Heart left ventricle (tissue), 16 donors: ENCODE data around the gene STRADA. TPM values are rescaled to one million over a fixed set of nuclear protein-coding genes. Genes with fewer than 3 reads are reported as not detected.

Source experiments
- ATAC-seq, 4 donors: fragments of 200-7000 bp; cut with Tn5 transposase; one replicate each; pipeline ENCODE4 v1.9.1; 2020 to 2022; ENCODE audit warnings: moderate library complexity in 4 of 4, mild to moderate bottlenecking in 3 of 4, moderate number of reproducible peaks in 1 of 4
- DNase-seq, 5 donors: peaks; one replicate each; pipeline ENCODE4 v3.0.0-alpha.2; 2020
- H3K27ac ChIP-seq, 12 donors: fragments of 200-600 bp; sonication (generic) in 4 of 12; one replicate each; pipeline versions ENCODE4 v1.5.0 to v1.8.0; 2016 to 2022; ENCODE audit warnings: mild to moderate bottlenecking in 2 of 12
- H3K27me3 ChIP-seq, 9 donors: fragments of 200-600 bp; sonication (generic) in 2 of 9; one replicate each; pipeline versions ENCODE4 v1.5.1 to v1.8.0; 2016 to 2022; ENCODE audit warnings: mild to moderate bottlenecking in 3 of 9
- H3K36me3 ChIP-seq, 9 donors: fragments of 200-600 bp; sonication (generic) in 2 of 9; one replicate each; pipeline versions ENCODE4 v1.5.0 to v1.8.0; 2018 to 2022; ENCODE audit warnings: mild to moderate bottlenecking in 2 of 9
- H3K4me1 ChIP-seq, 12 donors: fragments of 200-600 bp; sonication (generic) in 4 of 12; one replicate each; pipeline versions ENCODE4 v1.5.0 to v1.8.0; 2016 to 2022; ENCODE audit warnings: mild to moderate bottlenecking in 3 of 12
- H3K4me3 ChIP-seq, 12 donors: fragments of 200-600 bp; sonication (generic) in 4 of 12; one replicate each; pipeline versions ENCODE4 v1.5.0 to v1.8.0; 2017 to 2022; ENCODE audit warnings: mild to moderate bottlenecking in 9 of 12, moderate library complexity in 4 of 12
- H3K9me3 ChIP-seq, 12 donors: fragments of 200-600 bp; sonication (generic) in 4 of 12; one replicate each; pipeline versions ENCODE4 v1.5.0 to v1.8.0; 2016 to 2022; ENCODE audit warnings: mild to moderate bottlenecking in 1 of 12
- POLR2A ChIP-seq, 2 donors: fragments of 450-650 bp; IDR thresholded peaks; one replicate each; pipeline ENCODE4 v1.6.1; 2017; ENCODE audit warnings: antibody characterized with exemption in 2 of 2, mild to moderate bottlenecking in 2 of 2, moderate library complexity in 2 of 2
- WGBS, 4 donors: extraction: QIAGEN DNeasy Blood & Tissue Kit in 2 of 4; methylation state at CpG; one replicate each; pipeline versions ENCODE4 v1.1.5 to v1.1.7; 2013 to 2018; 5-methylcytosine and 5-hydroxymethylcytosine counted together
- intact Hi-C, 10 donors: fragments of 100-400 bp; cut with DNase I; formaldehyde crosslinking; loops; one replicate each; pipeline versions ENCODE4 v1.11.1 to v1.14.2; 2022
- polyA plus RNA-seq, 2 donors: library from polyadenylated mRNA; stranded (reverse); fragments of 200-250 nt; gene quantifications; one replicate each; pipeline ENCODE4 v1.2.3, GENCODE V29; 2013
- total RNA-seq, 9 donors: library from RNA; depleted of rRNA in 2 of 9; stranded (reverse); fragments of >200 nt in 2 of 9; fragmentation: NEBNext Ultra II Directional in 3 of 9; extraction: Animal tissue kit (Norgen Biotek cat#: 25700) in 3 of 9; gene quantifications; one replicate each; pipeline versions ENCODE4 v1.1.0 to v1.2.4, GENCODE V29; 2016 to 2023
- TF ChIP-seq, protein P1 (sequence below), 12 donors: fragments of 200-600 bp; sonication (generic) in 4 of 12; IDR thresholded peaks; one replicate each; pipeline versions ENCODE4 v1.5.0 to v1.8.0; 2018 to 2022; ENCODE audit warnings: antibody characterized with exemption in 12 of 12, mild to moderate bottlenecking in 5 of 12
- donor health status: ischemic (EF 13 %, LVEDD 7.1; RV severe dilation, severe dysfunction).
- donor health status: healthy with polysubstance abuse.
- donor health status: DM: no; HTN: yes; CAD: no.
- donor health status: DM: no; HTN: no; CAD: no.
- donor health status: ischemic (EF 25% LVEDD 6.9; RV normal size, moderate dysfunction).
- donor health status: ischemic (EF 25% LVEDD 5.7; RV mildly dilated, moderate dysfunction).
- donor health status: healthy.
- donor health status: DM: yes; HTN: yes; CAD: no.
- donor health status: ischemic (EF 35%, LVEDD 5.7; RV mildly dilated, moderate dysfunction).
- donor health status: nonischemic (EF 11% LVEDD 7.7; RV severe dilation, severe dysfunction).
- donor health status: DM: yes; HTN: yes; CAD: no.
- donor health status: PGD.
- donor health status: ischemic (EF 29% LVEDD 5.4; RV normal size, mild dysfunction).
- donor health status: nonischemic (EF 23%, LVEDD 6.1; RV moderate dilation, normal function).

The STRADA gene
- total and polyA plus RNA-seq, 11 donors = 10.2 to 26.1 (median 15.4) TPM

DNA sequence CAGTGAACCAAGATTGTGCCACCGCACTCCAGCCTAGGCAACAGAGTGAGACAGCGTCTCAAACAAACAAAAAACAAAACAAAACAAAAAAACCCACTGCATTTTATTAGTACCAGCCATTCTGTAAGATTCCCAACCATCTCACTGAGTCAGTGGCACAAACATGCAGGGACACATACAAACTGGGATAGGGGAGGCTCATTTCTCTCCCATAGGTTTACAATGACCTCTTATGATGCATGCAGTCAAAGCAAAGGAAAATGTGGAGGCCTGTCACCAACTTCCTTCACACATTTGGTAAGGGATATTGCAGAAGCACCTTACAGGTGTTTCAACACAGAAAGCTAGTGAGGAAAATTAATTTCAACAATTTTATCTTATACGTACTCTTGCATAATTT lies 12.4 kb upstream of the STRADA start:
- H3K9me3 ChIP-seq = no peaks in the 10 kb centered on the region
- no peaks in the 10 kb centered on the region for H3K27me3 ChIP-seq
- H3K36me3 ChIP-seq = peaks cover 0 to 100% (median 98%) of the 10 kb centered on the region in 9 donors
- ATAC-seq (no peak), DNase-seq (no peak)
- no peak overlapping the region for H3K27ac ChIP-seq
- H3K4me1 ChIP-seq = peaks cover 0 to 19% (median 0%) of the 10 kb centered on the region in 12 donors
- 95 to 98% (median 97%) methylated on average over 3 of the region's 3 CpGs for WGBS, 4 donors
- intact Hi-C loops = loop anchor here in 2 of 10 donors (5.0 to 10.0 kb wide), 2 partner anchors 61 to 63 kb away; no protein-coding TSS in a partner anchor
- H3K4me3 ChIP-seq = no peak overlapping the region
- TF ChIP-seq, protein P1, sequence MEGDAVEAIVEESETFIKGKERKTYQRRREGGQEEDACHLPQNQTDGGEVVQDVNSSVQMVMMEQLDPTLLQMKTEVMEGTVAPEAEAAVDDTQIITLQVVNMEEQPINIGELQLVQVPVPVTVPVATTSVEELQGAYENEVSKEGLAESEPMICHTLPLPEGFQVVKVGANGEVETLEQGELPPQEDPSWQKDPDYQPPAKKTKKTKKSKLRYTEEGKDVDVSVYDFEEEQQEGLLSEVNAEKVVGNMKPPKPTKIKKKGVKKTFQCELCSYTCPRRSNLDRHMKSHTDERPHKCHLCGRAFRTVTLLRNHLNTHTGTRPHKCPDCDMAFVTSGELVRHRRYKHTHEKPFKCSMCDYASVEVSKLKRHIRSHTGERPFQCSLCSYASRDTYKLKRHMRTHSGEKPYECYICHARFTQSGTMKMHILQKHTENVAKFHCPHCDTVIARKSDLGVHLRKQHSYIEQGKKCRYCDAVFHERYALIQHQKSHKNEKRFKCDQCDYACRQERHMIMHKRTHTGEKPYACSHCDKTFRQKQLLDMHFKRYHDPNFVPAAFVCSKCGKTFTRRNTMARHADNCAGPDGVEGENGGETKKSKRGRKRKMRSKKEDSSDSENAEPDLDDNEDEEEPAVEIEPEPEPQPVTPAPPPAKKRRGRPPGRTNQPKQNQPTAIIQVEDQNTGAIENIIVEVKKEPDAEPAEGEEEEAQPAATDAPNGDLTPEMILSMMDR (IDR thresholded peaks at IDR 0.05) = no peak
- TF ChIP-seq POLR2A (IDR thresholded peaks at IDR 0.05) = no peak

DNA sequence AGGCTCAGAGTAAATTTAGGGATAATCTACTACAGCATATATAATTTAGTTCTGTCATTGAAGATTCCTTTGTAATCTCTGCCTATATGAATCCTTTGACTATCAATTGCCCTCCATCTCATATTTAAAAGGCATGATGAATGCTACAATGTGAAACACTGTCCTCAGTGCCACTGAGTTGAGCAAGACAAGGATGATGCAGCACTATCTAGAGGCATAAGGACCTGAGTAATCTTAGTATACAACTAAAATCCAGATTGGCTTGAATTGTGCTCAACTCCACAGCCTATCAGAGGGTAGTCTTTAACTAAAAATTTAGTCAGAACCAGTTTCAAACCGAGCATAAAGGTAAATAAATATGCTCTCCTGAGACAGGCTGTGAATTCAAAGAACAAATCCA lies 11.6 kb upstream of the STRADA start:
- intact Hi-C loops = loop anchor here in 2 of 10 donors (5.0 to 10.0 kb wide), 2 partner anchors 62 to 64 kb away; no protein-coding TSS in a partner anchor
- ATAC-seq = no peak

DNA sequence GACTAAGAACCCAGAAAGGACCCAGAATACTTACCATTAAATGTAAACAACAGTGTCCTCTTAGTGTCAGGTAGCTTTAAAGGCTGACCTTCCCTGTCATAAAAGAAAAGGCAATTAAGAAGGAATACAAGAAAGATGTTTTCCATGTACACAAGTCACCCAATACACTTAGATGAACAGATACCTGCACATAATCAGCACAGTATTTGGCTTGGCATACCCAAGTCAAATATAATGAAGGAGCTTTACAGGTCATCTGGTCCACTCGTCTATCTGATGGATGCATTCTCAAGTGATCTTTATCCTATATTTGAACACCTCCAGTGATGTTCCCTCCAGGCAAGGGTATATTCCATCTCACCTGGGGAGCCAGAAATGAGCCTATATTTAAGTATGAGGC lies 11.1 kb upstream of the STRADA start:
- WGBS, 4 donors = 75 to 94% (median 85%) methylated on average over 1 of the region's 1 CpG
- Histone ChIP-seq H3K4me3 (no peak overlapping the region), H3K36me3 (peaks cover 0 to 100% (median 97%) of the 10 kb centered on the region in 9 donors), H3K4me1 (peaks cover 0 to 17% (median 0%) of the 10 kb centered on the region in 12 donors), H3K27me3 (no peaks in the 10 kb centered on the region), H3K27ac (peak overlapping the region in 1 of 12 donors; percentile 75), H3K9me3 (no peaks in the 10 kb centered on the region)
- intact Hi-C loops = loop anchor here in 2 of 10 donors (5.0 to 10.0 kb wide), 2 partner anchors 62 to 65 kb away; no protein-coding TSS in a partner anchor
- DNase-seq (no peak), ATAC-seq (no peak)
- TF ChIP-seq, protein P1 (IDR thresholded peaks at IDR 0.05) = no peak
- TF ChIP-seq POLR2A (IDR thresholded peaks at IDR 0.05) = no peak

More for the DNA sequence above, 11.6 kb upstream of the STRADA start:
- Histone ChIP-seq H3K27me3 (no peaks in the 10 kb centered on the region), H3K27ac (no peak overlapping the region), H3K4me3 (no peak overlapping the region), H3K4me1 (peaks cover 0 to 19% (median 0%) of the 10 kb centered on the region in 12 donors), H3K36me3 (peaks cover 0 to 100% (median 98%) of the 10 kb centered on the region in 9 donors), H3K9me3 (no peaks in the 10 kb centered on the region)
- no peak for TF ChIP-seq POLR2A (IDR thresholded peaks at IDR 0.05)
- TF ChIP-seq, protein P1 (IDR thresholded peaks at IDR 0.05) = no peak
- no peak for DNase-seq
- WGBS, 4 donors = 92 to 95% (median 93%) methylated on average over 1 of the region's 1 CpG

DNA sequence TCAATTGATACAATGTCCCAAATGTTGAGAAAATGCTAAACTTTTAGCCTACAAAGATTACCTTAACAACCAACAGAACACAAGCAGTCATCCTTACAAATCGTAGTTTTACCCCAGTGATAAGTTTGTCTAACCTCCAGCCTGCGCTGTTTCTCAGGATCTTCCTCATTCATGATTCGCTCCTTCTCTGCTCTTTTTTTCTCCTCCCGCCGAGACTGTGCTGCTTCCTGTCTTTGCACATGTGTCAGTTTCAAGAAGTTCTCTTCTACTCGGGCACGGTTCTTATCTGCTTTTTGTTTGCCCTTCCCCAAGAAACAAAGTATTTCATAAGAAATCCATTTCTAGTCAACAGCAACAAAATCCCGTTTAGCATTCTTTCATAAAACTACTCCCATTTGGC lies 10.2 kb upstream of the STRADA start:
- peaks cover 0 to 12% (median 0%) of the 10 kb centered on the region in 12 donors for H3K4me1 ChIP-seq
- TF ChIP-seq, protein P1 (IDR thresholded peaks at IDR 0.05) = no peak
- no peak for TF ChIP-seq POLR2A (IDR thresholded peaks at IDR 0.05)
- H3K9me3 ChIP-seq = no peaks in the 10 kb centered on the region
- H3K36me3 ChIP-seq = peaks cover 0 to 100% (median 94%) of the 10 kb centered on the region in 9 donors
- no peaks in the 10 kb centered on the region for H3K27me3 ChIP-seq
- ATAC-seq (peak in 1 of 4 donors; percentile 34), DNase-seq (peak in 1 of 5 donors; percentile 32)
- intact Hi-C loops = loop anchor here in 2 of 10 donors (5.0 to 10.0 kb wide), 2 partner anchors 63 to 65 kb away; no protein-coding TSS in a partner anchor
- no peak overlapping the region for H3K4me3 ChIP-seq
- 59 to 76% (median 72%) methylated on average over 8 of the region's 8 CpGs for WGBS, 4 donors
- H3K27ac ChIP-seq = peak overlapping the region in 1 of 12 donors; percentile 75
